H9 (cell line): ENCODE data around the gene KCNIP1. TPM values are rescaled to one million over a fixed set of nuclear protein-coding genes. Genes with fewer than 3 reads are reported as not detected.

ENCODE experiments used
- DNase-seq: peaks from one replicate; pipeline ENCODE4 v3.0.0-alpha.2; 2017
- H2AFZ ChIP-seq: one replicate; pipeline ENCODE4 v1.6.1; 2013; ENCODE audit warnings: mild to moderate bottlenecking, low read length, control low read depth, moderate library complexity
- H2AK5ac ChIP-seq: 2 replicates; pipeline ENCODE4 v1.6.1; 2013; ENCODE audit warnings: low read length, control low read depth, mixed read lengths; ENCODE audit not compliant: insufficient read length
- H2BK120ac ChIP-seq: one replicate; pipeline ENCODE4 v1.6.1; 2013; ENCODE audit warnings: low read depth, mild to moderate bottlenecking, low read length, control low read depth, inconsistent platforms; ENCODE audit not compliant: poor library complexity, severe bottlenecking
- H2BK12ac ChIP-seq: 2 replicates; pipeline ENCODE4 v1.6.1; 2013; ENCODE audit warnings: low read length, control low read depth, mixed read lengths, low read depth; ENCODE audit not compliant: insufficient read length
- H2BK15ac ChIP-seq: 2 replicates; pipeline ENCODE4 v1.6.1; 2013; ENCODE audit warnings: low read depth, low read length, control low read depth
- H2BK20ac ChIP-seq: one replicate; pipeline ENCODE4 v1.6.1; 2013; ENCODE audit warnings: low read depth, mild to moderate bottlenecking, low read length, control low read depth, inconsistent platforms; ENCODE audit not compliant: poor library complexity, severe bottlenecking
- H2BK5ac ChIP-seq: 2 replicates; pipeline ENCODE4 v1.6.1; 2013; ENCODE audit warnings: low read length, control low read depth, mixed read lengths; ENCODE audit not compliant: insufficient read length
- H3K14ac ChIP-seq: 2 replicates; pipeline ENCODE4 v1.6.1; 2013; ENCODE audit warnings: low read length, control low read depth; ENCODE audit not compliant: insufficient read depth
- H3K18ac ChIP-seq: 2 replicates; pipeline ENCODE4 v1.6.1; 2013; ENCODE audit warnings: low read depth, mild to moderate bottlenecking, mixed read lengths, low read length, control low read depth; ENCODE audit not compliant: insufficient read length
- H3K23ac ChIP-seq: 2 replicates; pipeline ENCODE4 v1.6.1; 2013; ENCODE audit warnings: low read length, control low read depth, mixed read lengths, low read depth; ENCODE audit not compliant: insufficient read length
- H3K23me2 ChIP-seq: 2 replicates; pipeline ENCODE4 v1.6.1; 2013; ENCODE audit warnings: low read depth, mild to moderate bottlenecking, mixed read lengths, low read length, control low read depth; ENCODE audit not compliant: insufficient read length, poor library complexity, severe bottlenecking
- H3K27ac ChIP-seq: 2 replicates; pipeline ENCODE4 v1.5.1; 2013; ENCODE audit warnings: low read length, control low read depth, mixed read lengths, low read depth; ENCODE audit not compliant: insufficient read length
- H3K27me3 ChIP-seq: 2 replicates; pipeline ENCODE4 v1.6.1; 2013; ENCODE audit warnings: low read length, control low read depth, inconsistent platforms; ENCODE audit not compliant: insufficient read depth
- H3K4ac ChIP-seq: 2 replicates; pipeline ENCODE4 v1.6.1; 2013; ENCODE audit warnings: low read depth, mild to moderate bottlenecking, control low read depth, inconsistent platforms, low read length, moderate library complexity
- H3K4me1 ChIP-seq: 2 replicates; pipeline ENCODE4 v1.6.1; 2013; ENCODE audit warnings: low read length, control low read depth, inconsistent platforms; ENCODE audit not compliant: insufficient read depth
- H3K4me2 ChIP-seq: 2 replicates; pipeline ENCODE4 v1.6.1; 2013; ENCODE audit warnings: low read length, control low read depth, mixed read lengths; ENCODE audit not compliant: insufficient read length, insufficient read depth
- H3K56ac ChIP-seq: 2 replicates; pipeline ENCODE4 v1.6.1; 2013; ENCODE audit warnings: low read depth, mild to moderate bottlenecking, mixed read lengths, low read length, control low read depth; ENCODE audit not compliant: insufficient read length
- H3K79me1 ChIP-seq: 2 replicates; pipeline ENCODE4 v1.6.1; 2013; ENCODE audit warnings: low read depth, mild to moderate bottlenecking, moderate library complexity, low read length, control low read depth, inconsistent platforms; ENCODE audit not compliant: insufficient read depth, poor library complexity, severe bottlenecking
- H3K79me2 ChIP-seq: 2 replicates; pipeline ENCODE4 v1.6.1; 2013; ENCODE audit warnings: low read length, control low read depth, inconsistent platforms; ENCODE audit not compliant: insufficient read depth
- H3K9ac ChIP-seq: 2 replicates; pipeline ENCODE4 v1.6.1; 2013; ENCODE audit warnings: low read length, control low read depth, mixed read lengths; ENCODE audit not compliant: insufficient read length; ENCODE audit errors: extremely low read depth
- H3K9me3 ChIP-seq: one replicate; pipeline ENCODE4 v1.6.1; 2013; ENCODE audit warnings: low read depth, low read length, inconsistent platforms; ENCODE audit not compliant: control insufficient read depth
- H3T11ph ChIP-seq: one replicate; pipeline ENCODE4 v1.6.1; 2013; ENCODE audit warnings: mild to moderate bottlenecking, low read length, control low read depth, inconsistent platforms
- H4K20me1 ChIP-seq: one replicate; pipeline ENCODE4 v1.6.1; 2013; ENCODE audit not compliant: control insufficient read depth, insufficient read length, insufficient read depth
- H4K5ac ChIP-seq: 2 replicates; pipeline ENCODE4 v1.6.1; 2013; ENCODE audit warnings: low read depth, mild to moderate bottlenecking, mixed read lengths, low read length, control low read depth; ENCODE audit not compliant: insufficient read length
- H4K8ac ChIP-seq: replicated peaks from 2 replicates; pipeline ENCODE4 v1.6.1; 2013; ENCODE audit warnings: low read length, control low read depth, mixed read lengths, low read depth; ENCODE audit not compliant: insufficient read length
- H4K91ac ChIP-seq: 2 replicates; pipeline ENCODE4 v1.6.1; 2013; ENCODE audit warnings: low read depth, mild to moderate bottlenecking, moderate library complexity, mixed read lengths, low read length, control low read depth; ENCODE audit not compliant: insufficient read length
- H3K27ac Mint-ChIP-seq, 3 experiments: 2 replicates in 2 of 3; 3 replicates in 1 of 3; pipeline ENCODE4 v1.8.0; 2020 to 2021; ENCODE audit warnings: mixed read lengths in 3 of 3, mild to moderate bottlenecking in 1 of 3, moderate library complexity in 1 of 3
- H3K27me3 Mint-ChIP-seq: 2 replicates; pipeline ENCODE4 v1.8.0; 2021; ENCODE audit warnings: low read depth, mild to moderate bottlenecking, moderate library complexity, mixed read lengths
- H3K36me3 Mint-ChIP-seq, 3 experiments: 2 replicates in 2 of 3; 3 replicates in 1 of 3; pipeline ENCODE4 v1.8.0; 2020 to 2021; ENCODE audit warnings: low read depth in 3 of 3, mixed read lengths in 3 of 3; ENCODE audit not compliant: insufficient read depth in 1 of 3
- H3K4me1 Mint-ChIP-seq, 2 experiments: 2 replicates each; pipeline ENCODE4 v1.8.0; 2020; ENCODE audit warnings: mixed read lengths in 2 of 2
- H3K4me3 Mint-ChIP-seq, 2 experiments: 2 replicates in 1 of 2; 3 replicates in 1 of 2; pipeline ENCODE4 v1.8.0; 2020 to 2021; ENCODE audit warnings: mild to moderate bottlenecking in 2 of 2, mixed read lengths in 2 of 2, moderate library complexity in 1 of 2
- H3K9me3 Mint-ChIP-seq, 2 experiments: 2 replicates in 1 of 2; 3 replicates in 1 of 2; pipeline ENCODE4 v1.8.0; 2020; ENCODE audit warnings: mild to moderate bottlenecking in 2 of 2, mixed read lengths in 2 of 2, moderate library complexity in 1 of 2
- WGBS: extraction: QIAGEN DNeasy Blood & Tissue Kit; methylation state at CpG from one replicate; pipeline ENCODE4 v1.1.7; 2013; ENCODE audit warnings: missing lambda C conversion rate, low lambda C conversion rate, mixed read lengths; ENCODE audit not compliant: insufficient read length; ENCODE audit errors: extremely low coverage; 5-methylcytosine and 5-hydroxymethylcytosine counted together
- total RNA-seq: library from RNA; stranded (reverse); gene quantifications from 2 replicates; pipeline ENCODE4 v1.2.1, GENCODE V29; 2021
- TF ChIP-seq, protein P1 (sequence below): fragments of 200-600 bp; sonication (generic); conservative IDR thresholded peaks from 3 replicates; pipeline ENCODE4 v1.8.0; 2021; ENCODE audit warnings: antibody characterized with exemption, mild to moderate bottlenecking

KCNIP1 gene
- total RNA-seq, 1 experiment from 2014 or later: 0.63 TPM

GRCh38 chr5:170581211-170581610, 77.4 kb downstream of the KCNIP1 start:
- no peak overlapping the region for H2BK5ac ChIP-seq
- no peak overlapping the region for H2BK120ac ChIP-seq
- H3K4me1 ChIP-seq: no peaks in the 10 kb centered on the region
- H3K4me3 Mint-ChIP-seq: no peak overlapping the region
- H3K36me3 Mint-ChIP-seq: peaks cover 0 to 7% (median 0%) of the 10 kb centered on the region in 3 experiments; a peak in 4 of 7 replicates
- no peaks in the 10 kb centered on the region for H4K20me1 ChIP-seq
- H2BK12ac ChIP-seq: no peak overlapping the region
- no peak overlapping the region for H4K91ac ChIP-seq
- no peak for DNase-seq
- no peak overlapping the region for H2AFZ ChIP-seq
- H3K23ac ChIP-seq: no peak overlapping the region
- H3K4ac ChIP-seq: no peak overlapping the region
- peaks cover 7% of the 10 kb centered on the region for H3K27me3 Mint-ChIP-seq
- H3K14ac ChIP-seq: no peak overlapping the region
- peaks cover 8 to 9% of the 10 kb centered on the region in 2 experiments for H3K9me3 Mint-ChIP-seq
- peaks cover 9 to 16% of the 10 kb centered on the region in 2 experiments for H3K4me1 Mint-ChIP-seq
- no peak overlapping the region for H2BK15ac ChIP-seq
- TF ChIP-seq, protein P1, sequence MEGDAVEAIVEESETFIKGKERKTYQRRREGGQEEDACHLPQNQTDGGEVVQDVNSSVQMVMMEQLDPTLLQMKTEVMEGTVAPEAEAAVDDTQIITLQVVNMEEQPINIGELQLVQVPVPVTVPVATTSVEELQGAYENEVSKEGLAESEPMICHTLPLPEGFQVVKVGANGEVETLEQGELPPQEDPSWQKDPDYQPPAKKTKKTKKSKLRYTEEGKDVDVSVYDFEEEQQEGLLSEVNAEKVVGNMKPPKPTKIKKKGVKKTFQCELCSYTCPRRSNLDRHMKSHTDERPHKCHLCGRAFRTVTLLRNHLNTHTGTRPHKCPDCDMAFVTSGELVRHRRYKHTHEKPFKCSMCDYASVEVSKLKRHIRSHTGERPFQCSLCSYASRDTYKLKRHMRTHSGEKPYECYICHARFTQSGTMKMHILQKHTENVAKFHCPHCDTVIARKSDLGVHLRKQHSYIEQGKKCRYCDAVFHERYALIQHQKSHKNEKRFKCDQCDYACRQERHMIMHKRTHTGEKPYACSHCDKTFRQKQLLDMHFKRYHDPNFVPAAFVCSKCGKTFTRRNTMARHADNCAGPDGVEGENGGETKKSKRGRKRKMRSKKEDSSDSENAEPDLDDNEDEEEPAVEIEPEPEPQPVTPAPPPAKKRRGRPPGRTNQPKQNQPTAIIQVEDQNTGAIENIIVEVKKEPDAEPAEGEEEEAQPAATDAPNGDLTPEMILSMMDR: no peak
- H3K9me3 ChIP-seq: no peaks in the 10 kb centered on the region
- H3T11ph ChIP-seq: no peak overlapping the region
- H3K27ac Mint-ChIP-seq: no peak overlapping the region
- H4K8ac ChIP-seq: no peak overlapping the region
- no peak overlapping the region for H3K56ac ChIP-seq
- H3K23me2 ChIP-seq: no peaks in the 10 kb centered on the region
- no peaks in the 10 kb centered on the region for H3K27me3 ChIP-seq
- no peak overlapping the region for H3K4me2 ChIP-seq
- H3K18ac ChIP-seq: no peak overlapping the region
- H2BK20ac ChIP-seq: no peak overlapping the region
- no peak overlapping the region for H3K9ac ChIP-seq
- no CpG with 5 or more reads among the region's 1 CpG for WGBS
- H2AK5ac ChIP-seq: no peak overlapping the region
- H3K79me2 ChIP-seq: no peaks in the 10 kb centered on the region
- no peak overlapping the region for H4K5ac ChIP-seq
- no peak overlapping the region for H3K27ac ChIP-seq
- H3K79me1 ChIP-seq: no peaks in the 10 kb centered on the region
